Memory B cell (primary cell): ENCODE results near the gene DPH1.
A peak's percentile ranks its signal among the peaks of the same experiment; 100 is the strongest.

ENCODE experiments used
- ATAC-seq: fragments of 150-1000 bp; cut with Tn5 transposase; 2 replicates; pipeline ENCODE4 v1.10.0; 2021; ENCODE audit warnings: low read depth, mild to moderate bottlenecking, moderate library complexity
- DNase-seq, 2 donors: peaks; one replicate each; pipeline ENCODE4 v3.0.0; 2022; ENCODE audit warnings: low spot score in 2 of 2
- H3K27ac Mint-ChIP-seq: one replicate; pipeline ENCODE4 v1.8.0; 2022; ENCODE audit warnings: mild to moderate bottlenecking, moderate library complexity, mixed read lengths
- H3K27me3 Mint-ChIP-seq: one replicate; pipeline ENCODE4 v1.8.0; 2022; ENCODE audit warnings: mixed read lengths
- H3K36me3 Mint-ChIP-seq: one replicate; pipeline ENCODE4 v1.8.0; 2022; ENCODE audit warnings: mild to moderate bottlenecking, mixed read lengths
- H3K4me1 Mint-ChIP-seq: one replicate; pipeline ENCODE4 v1.8.0; 2022; ENCODE audit warnings: mixed read lengths
- H3K4me3 Mint-ChIP-seq: one replicate; pipeline ENCODE4 v1.8.0; 2022; ENCODE audit warnings: mild to moderate bottlenecking, moderate library complexity, mixed read lengths
- H3K9me3 Mint-ChIP-seq: one replicate; pipeline ENCODE4 v1.8.0; 2022; ENCODE audit warnings: mixed read lengths

The DPH1 gene

GRCh38 chr17:2062571-2063183 lies 32.7 kb downstream of the DPH1 start:
- peaks cover 15% of the 10 kb centered on the region for H3K36me3 Mint-ChIP-seq
- H3K27me3 Mint-ChIP-seq = peaks cover 4% of the 10 kb centered on the region
- H3K9me3 Mint-ChIP-seq = no peaks in the 10 kb centered on the region
- DNase-seq (no peak), ATAC-seq (no peak)
- peaks cover 34% of the 10 kb centered on the region for H3K4me1 Mint-ChIP-seq
- peak overlapping the region; percentile 81 for H3K27ac Mint-ChIP-seq
- H3K4me3 Mint-ChIP-seq = no peak overlapping the region

- ATAC-seq (peak; percentile 9), DNase-seq (no peak)
- peaks cover 17% of the 10 kb centered on the region for H3K36me3 Mint-ChIP-seq
- peaks cover 34% of the 10 kb centered on the region for H3K4me1 Mint-ChIP-seq
- peak overlapping the region; percentile 53 for H3K27ac Mint-ChIP-seq
- H3K9me3 Mint-ChIP-seq = no peaks in the 10 kb centered on the region
- H3K4me3 Mint-ChIP-seq = peak overlapping the region; percentile 48
- H3K27me3 Mint-ChIP-seq = peaks cover 4% of the 10 kb centered on the region
Observed at GRCh38 chr17:2063261-2064146, 33.6 kb downstream of the DPH1 start.

GRCh38 chr17:2064147-2064489 lies 34.2 kb downstream of the DPH1 start:
- Mint-ChIP-seq H3K36me3 (peaks cover 20% of the 10 kb centered on the region), H3K27me3 (peaks cover 4% of the 10 kb centered on the region), H3K4me3 (peak overlapping the region; percentile 48), H3K9me3 (no peaks in the 10 kb centered on the region), H3K4me1 (peaks cover 34% of the 10 kb centered on the region), H3K27ac (peak overlapping the region; percentile 53)
- ATAC-seq = peak; percentile 9
- no peak for DNase-seq

GRCh38 chr17:2064520-2064971 lies 34.6 kb downstream of the DPH1 start:
- DNase-seq = no peak
- H3K27ac Mint-ChIP-seq = peak overlapping the region; percentile 53
- peaks cover 4% of the 10 kb centered on the region for H3K27me3 Mint-ChIP-seq
- no peaks in the 10 kb centered on the region for H3K9me3 Mint-ChIP-seq
- peak; percentile 65 for ATAC-seq
- peaks cover 20% of the 10 kb centered on the region for H3K36me3 Mint-ChIP-seq
- H3K4me3 Mint-ChIP-seq = peak overlapping the region; percentile 39
- peaks cover 30% of the 10 kb centered on the region for H3K4me1 Mint-ChIP-seq

- H3K4me3 Mint-ChIP-seq = peak overlapping the region; percentile 39
- H3K4me1 Mint-ChIP-seq = peaks cover 34% of the 10 kb centered on the region
- peaks cover 4% of the 10 kb centered on the region for H3K27me3 Mint-ChIP-seq
- peak; percentile 23 for ATAC-seq
- peak overlapping the region; percentile 53 for H3K27ac Mint-ChIP-seq
- H3K36me3 Mint-ChIP-seq = peaks cover 20% of the 10 kb centered on the region
- no peaks in the 10 kb centered on the region for H3K9me3 Mint-ChIP-seq
- DNase-seq = no peak
Observed at GRCh38 chr17:2064980-2065785, 35.2 kb downstream of the DPH1 start.

GRCh38 chr17:2065949-2066400 lies 36.0 kb downstream of the DPH1 start:
- no peak for ATAC-seq
- H3K27ac Mint-ChIP-seq = no peak overlapping the region
- H3K4me3 Mint-ChIP-seq = no peak overlapping the region
- peaks cover 35% of the 10 kb centered on the region for H3K4me1 Mint-ChIP-seq
- peaks cover 14% of the 10 kb centered on the region for H3K36me3 Mint-ChIP-seq
- H3K9me3 Mint-ChIP-seq = no peaks in the 10 kb centered on the region
- DNase-seq = no peak
- no peaks in the 10 kb centered on the region for H3K27me3 Mint-ChIP-seq

GRCh38 chr17:2067048-2067561 lies 37.2 kb downstream of the DPH1 start:
- no peak for ATAC-seq
- Mint-ChIP-seq H3K4me1 (peaks cover 39% of the 10 kb centered on the region), H3K27me3 (no peaks in the 10 kb centered on the region), H3K9me3 (no peaks in the 10 kb centered on the region), H3K4me3 (no peak overlapping the region), H3K36me3 (peaks cover 17% of the 10 kb centered on the region), H3K27ac (no peak overlapping the region)
- DNase-seq = no peak

- peaks cover 19% of the 10 kb centered on the region for H3K36me3 Mint-ChIP-seq
- H3K27ac Mint-ChIP-seq = no peak overlapping the region
- ATAC-seq (no peak), DNase-seq (no peak)
- no peaks in the 10 kb centered on the region for H3K9me3 Mint-ChIP-seq
- peaks cover 39% of the 10 kb centered on the region for H3K4me1 Mint-ChIP-seq
- H3K27me3 Mint-ChIP-seq = no peaks in the 10 kb centered on the region
- no peak overlapping the region for H3K4me3 Mint-ChIP-seq
Observed at GRCh38 chr17:2067608-2068024, 37.7 kb downstream of the DPH1 start.

GRCh38 chr17:2068031-2068518 lies 38.1 kb downstream of the DPH1 start:
- peaks cover 39% of the 10 kb centered on the region for H3K4me1 Mint-ChIP-seq
- no peak overlapping the region for H3K27ac Mint-ChIP-seq

GRCh38 chr17:2068519-2069051 lies 38.6 kb downstream of the DPH1 start:
- peaks cover 35% of the 10 kb centered on the region for H3K4me1 Mint-ChIP-seq
- no peaks in the 10 kb centered on the region for H3K27me3 Mint-ChIP-seq
- H3K36me3 Mint-ChIP-seq = peaks cover 19% of the 10 kb centered on the region
- no peaks in the 10 kb centered on the region for H3K9me3 Mint-ChIP-seq
- DNase-seq (no peak), ATAC-seq (no peak)
- no peak overlapping the region for H3K27ac Mint-ChIP-seq
- no peak overlapping the region for H3K4me3 Mint-ChIP-seq

More at GRCh38 chr17:2068031-2068518, 38.1 kb downstream of the DPH1 start:
- Mint-ChIP-seq H3K36me3 (peaks cover 19% of the 10 kb centered on the region), H3K27me3 (no peaks in the 10 kb centered on the region), H3K4me3 (no peak overlapping the region), H3K9me3 (no peaks in the 10 kb centered on the region)
- no peak for DNase-seq
- ATAC-seq = no peak

- H3K9me3 Mint-ChIP-seq = no peaks in the 10 kb centered on the region
- ATAC-seq = peak; percentile 73
- H3K4me3 Mint-ChIP-seq = no peak overlapping the region
- H3K27ac Mint-ChIP-seq = peak overlapping the region; percentile 17
- no peaks in the 10 kb centered on the region for H3K27me3 Mint-ChIP-seq
- no peak for DNase-seq
- peaks cover 17% of the 10 kb centered on the region for H3K36me3 Mint-ChIP-seq
- peaks cover 22% of the 10 kb centered on the region for H3K4me1 Mint-ChIP-seq
Observed at GRCh38 chr17:2070241-2071023, 40.5 kb downstream of the DPH1 start.

GRCh38 chr17:2071024-2071385 lies 41.1 kb downstream of the DPH1 start:
- Mint-ChIP-seq H3K9me3 (no peaks in the 10 kb centered on the region), H3K27me3 (no peaks in the 10 kb centered on the region), H3K27ac (no peak overlapping the region), H3K36me3 (peaks cover 17% of the 10 kb centered on the region), H3K4me3 (no peak overlapping the region), H3K4me1 (peaks cover 20% of the 10 kb centered on the region)
- DNase-seq (no peak), ATAC-seq (no peak)
